Breast epithelium (tissue), 4 donors: Measurements from ENCODE around the gene FOXRED1. TPM values are rescaled to one million over a fixed set of nuclear protein-coding genes. Genes with fewer than 3 reads are reported as not detected.
A peak's percentile ranks its signal among the peaks of the same experiment; 100 is the strongest.

ENCODE experiments used
- DNase-seq, 2 donors: peaks; one replicate each; pipeline ENCODE4 v3.0.0-alpha.2; 2019; ENCODE audit warnings: low spot score in 2 of 2
- H3K27ac ChIP-seq, 2 donors: fragments of 200-600 bp; sonication (generic) in 1 of 2; one replicate each; pipeline ENCODE4 v1.5.1; 2016 to 2019; ENCODE audit warnings: mild to moderate bottlenecking in 1 of 2
- H3K27me3 ChIP-seq, 2 donors: fragments of 200-600 bp; sonication (generic) in 1 of 2; one replicate each; pipeline versions ENCODE4 v1.5.1 to v1.6.0; 2017 to 2019; ENCODE audit warnings: control low read depth in 1 of 2, mild to moderate bottlenecking in 1 of 2
- H3K36me3 ChIP-seq: fragments of 200-600 bp; one replicate; pipeline ENCODE4 v1.5.1; 2019
- H3K4me1 ChIP-seq, 2 donors: fragments of 200-600 bp; sonication (generic); one replicate each; pipeline ENCODE4 v1.5.1; 2016 to 2019; ENCODE audit warnings: control low read depth in 1 of 2
- H3K4me3 ChIP-seq, 3 donors: fragments of 200-600 bp; sonication (generic); 1 replicate in 2 of 3; 2 replicates in 1 of 3; pipeline ENCODE4 v1.5.1; 2016 to 2019; ENCODE audit warnings: mild to moderate bottlenecking in 3 of 3, moderate library complexity in 2 of 3
- H3K9me3 ChIP-seq, 2 donors: fragments of 200-600 bp; sonication (generic) in 1 of 2; one replicate each; pipeline ENCODE4 v1.5.1; 2016 to 2019; ENCODE audit warnings: control low read depth in 1 of 2
- CTCF ChIP-seq, 3 donors: fragments of 450-650 bp; IDR thresholded peaks; one replicate each; pipeline ENCODE4 v1.5.1; 2016 to 2017; ENCODE audit warnings: antibody characterized with exemption in 3 of 3, mild to moderate bottlenecking in 3 of 3, moderate library complexity in 3 of 3
- POLR2A ChIP-seq: fragments of 450-650 bp; IDR thresholded peaks from one replicate; pipeline ENCODE4 v1.6.1; 2016; ENCODE audit warnings: antibody characterized with exemption, mild to moderate bottlenecking, moderate library complexity
- POLR2AphosphoS5 ChIP-seq, 3 donors: sonication (generic); formaldehyde crosslinking; IDR thresholded peaks; one replicate each; pipeline ENCODE4 v1.6.1; 2017; ENCODE audit warnings: antibody characterized with exemption in 3 of 3
- intact Hi-C: fragments of 100-400 bp; cut with DNase I; formaldehyde crosslinking; loops from one replicate; pipeline ENCODE4 v1.15.1; 2023; ENCODE audit warnings: low total_unique reads
- total RNA-seq, 3 donors: library from RNA; depleted of rRNA; stranded (reverse); fragments of >200 nt; gene quantifications; one replicate each; pipeline ENCODE4 v1.1.0, GENCODE V29; 2016

Gene FOXRED1
- total RNA-seq, 3 donors from 2014 or later, result 13.1 to 23.3 (median 16.6) TPM

- no peak for TF ChIP-seq CTCF (IDR thresholded peaks at IDR 0.05)
- TF ChIP-seq POLR2AphosphoS5 (IDR thresholded peaks at IDR 0.05), result peak in 2 of 3 donors; percentile 31 to 40
- TF ChIP-seq POLR2A, result no peak
- no peaks in the 10 kb centered on the region for H3K27me3 ChIP-seq
- intact Hi-C loops, result no loop called here
- peak overlapping the region; percentile 15 to 39 (median 24) for H3K4me3 ChIP-seq
- DNase-seq, result peak; percentile 49 to 58
- peaks cover 6 to 7% of the 10 kb centered on the region in 2 donors for H3K4me1 ChIP-seq
- H3K9me3 ChIP-seq, result no peaks in the 10 kb centered on the region
- H3K36me3 ChIP-seq, result no peaks in the 10 kb centered on the region
- peak overlapping the region; percentile 80 to 93 for H3K27ac ChIP-seq
Measured at GRCh38 chr11:126317756-126318573, 49.0 kb downstream of the FOXRED1 start.

GRCh38 chr11:126318574-126319373, 49.8 kb downstream of the FOXRED1 start:
- H3K4me3 ChIP-seq, result peak overlapping the region; percentile 15 to 39 (median 24)
- DNase-seq, result peak; percentile 24 to 49
- intact Hi-C loops, result no loop called here

DNA sequence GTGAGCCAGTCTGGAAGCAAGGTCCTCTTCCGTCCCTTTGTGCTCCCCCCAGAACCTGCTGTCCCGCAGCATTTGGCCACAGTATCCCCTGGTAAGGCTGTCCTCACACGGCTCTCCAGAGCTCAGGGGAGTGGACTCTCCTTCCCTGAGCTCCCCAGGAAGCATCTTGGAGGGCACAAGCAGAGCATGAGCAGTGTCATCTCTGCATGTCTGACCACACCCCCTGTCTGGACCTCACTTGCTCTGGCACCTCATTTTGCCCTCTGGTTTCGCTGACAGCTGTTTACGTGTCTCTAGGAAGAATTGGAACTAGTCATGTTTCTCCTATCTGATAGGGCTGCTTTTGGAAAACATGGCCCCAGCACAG, 50.4 kb downstream of the FOXRED1 start:
- Histone ChIP-seq H3K4me3 (no peak overlapping the region), H3K9me3 (no peaks in the 10 kb centered on the region), H3K27ac (peak overlapping the region; percentile 80 to 93), H3K4me1 (peaks cover 6 to 7% of the 10 kb centered on the region in 2 donors), H3K36me3 (no peaks in the 10 kb centered on the region), H3K27me3 (no peaks in the 10 kb centered on the region)
- peak in 1 of 2 donors; percentile 28 for DNase-seq
- TF ChIP-seq POLR2AphosphoS5 (IDR thresholded peaks at IDR 0.05) (no peak), POLR2A (no peak), CTCF (IDR thresholded peaks at IDR 0.05) (no peak)
- intact Hi-C loops, result no loop called here

More at GRCh38 chr11:126318574-126319373, 49.8 kb downstream of the FOXRED1 start:
- TF ChIP-seq POLR2AphosphoS5 (IDR thresholded peaks at IDR 0.05) (peak in 2 of 3 donors; percentile 7 to 8), CTCF (IDR thresholded peaks at IDR 0.05) (no peak)
- H3K27me3 ChIP-seq, result no peaks in the 10 kb centered on the region
- H3K4me1 ChIP-seq, result peaks cover 6 to 7% of the 10 kb centered on the region in 2 donors
- H3K9me3 ChIP-seq, result no peaks in the 10 kb centered on the region
- no peaks in the 10 kb centered on the region for H3K36me3 ChIP-seq
- peak overlapping the region; percentile 80 to 93 for H3K27ac ChIP-seq

- Histone ChIP-seq H3K27ac (no peak overlapping the region), H3K27me3 (no peaks in the 10 kb centered on the region), H3K9me3 (no peaks in the 10 kb centered on the region), H3K4me1 (peaks cover 6 to 7% of the 10 kb centered on the region in 2 donors), H3K36me3 (no peaks in the 10 kb centered on the region), H3K4me3 (no peak overlapping the region)
- DNase-seq, result no peak
- no peak for TF ChIP-seq POLR2A
- intact Hi-C loops, result no loop called here
Measured at GRCh38 chr11:126322996-126323395, 54.0 kb downstream of the FOXRED1 start.

GRCh38 chr11:126327281-126328000, 58.5 kb downstream of the FOXRED1 start:
- H3K4me3 ChIP-seq, result no peak overlapping the region
- DNase-seq, result no peak
- H3K4me1 ChIP-seq, result no peaks in the 10 kb centered on the region
- no peak for TF ChIP-seq POLR2AphosphoS5 (IDR thresholded peaks at IDR 0.05)
- TF ChIP-seq CTCF (IDR thresholded peaks at IDR 0.05), result no peak
- TF ChIP-seq POLR2A, result no peak
- no peaks in the 10 kb centered on the region for H3K36me3 ChIP-seq
- no peaks in the 10 kb centered on the region for H3K9me3 ChIP-seq
- no peaks in the 10 kb centered on the region for H3K27me3 ChIP-seq
- no peak overlapping the region for H3K27ac ChIP-seq
- intact Hi-C loops, result no loop called here
